PC-3 (cell line): ENCODE measurements around the gene GALNT15. TPM values are rescaled to one million over a fixed set of nuclear protein-coding genes. Genes with fewer than 3 reads are reported as not detected.

Experiments used
- ATAC-seq: fragments of 200-7000 bp; cut with Tn5 transposase; 2 replicates; pipeline ENCODE4 v1.9.1; 2020; ENCODE audit warnings: mild to moderate bottlenecking, moderate library complexity
- BruUV-seq: library from RNA; stranded (reverse); fragments of 400-500 nt; replicated peaks from 2 replicates; lab custom pipeline; 2021; lab: Mats Ljungman, UMichigan
- CTCF ChIA-PET: fragments of 300-600 bp; sonication (Branson Sonifier 250); formaldehyde crosslinking; loops from one replicate; lab custom pipeline; 2022; ENCODE audit warnings: antibody characterized with exemption; lab: Charles Lee
- POLR2A ChIA-PET: fragments of 300-600 bp; sonication (Branson Sonifier 250); formaldehyde crosslinking; loops from one replicate; lab custom pipeline; 2022; ENCODE audit warnings: antibody characterized with exemption; ENCODE audit not compliant: unreplicated experiment; lab: Charles Lee
- DNase-seq: peaks from one replicate; pipeline ENCODE4 v3.0.0-alpha.2; 2015
- H2AFZ ChIP-seq: fragments of 300-600 bp; sonication (generic); 2 replicates; pipeline ENCODE4 v1.6.0; 2016; ENCODE audit warnings: antibody characterized with exemption, low read length
- H3F3A ChIP-seq: fragments of 300-600 bp; sonication (generic); one replicate; pipeline ENCODE4 v1.6.0; 2017; ENCODE audit warnings: antibody characterized with exemption, low read length, control low read depth, mild to moderate bottlenecking; ENCODE audit not compliant: unreplicated experiment
- H3K27ac ChIP-seq: fragments of 300-600 bp; sonication (generic); 2 replicates; pipeline ENCODE4 v1.5.1; 2016; ENCODE audit warnings: mild to moderate bottlenecking, low read length
- H3K27me3 ChIP-seq: fragments of 300-600 bp; sonication (generic); 2 replicates; pipeline ENCODE4 v1.6.1; 2016; ENCODE audit warnings: low read length, mixed read lengths
- H3K36me3 ChIP-seq: fragments of 300-600 bp; sonication (generic); 2 replicates; pipeline ENCODE4 v1.6.1; 2016; ENCODE audit warnings: low read depth, mixed run types, low read length, mixed read lengths
- H3K4me1 ChIP-seq: fragments of 300-600 bp; sonication (generic); 2 replicates; pipeline ENCODE4 v1.5.1; 2016; ENCODE audit warnings: low read length; ENCODE audit not compliant: insufficient read depth
- H3K4me2 ChIP-seq: fragments of 300-600 bp; sonication (generic); 2 replicates; pipeline ENCODE4 v1.6.0; 2016; ENCODE audit warnings: low read length
- H3K4me3 ChIP-seq: fragments of 300-600 bp; sonication (generic); 2 replicates; pipeline ENCODE4 v1.5.1; 2016; ENCODE audit warnings: mild to moderate bottlenecking, low read length, mixed read lengths
- H3K79me2 ChIP-seq: fragments of 300-600 bp; sonication (generic); 2 replicates; pipeline ENCODE4 v1.6.1; 2017; ENCODE audit warnings: low read length, mixed read lengths
- H3K9ac ChIP-seq: fragments of 300-600 bp; sonication (generic); 2 replicates; pipeline ENCODE4 v1.6.0; 2016; ENCODE audit warnings: mild to moderate bottlenecking, low read length
- H3K9me2 ChIP-seq: fragments of 300-600 bp; sonication (generic); replicated peaks from 2 replicates; pipeline ENCODE4 v1.6.1; 2016; ENCODE audit warnings: mixed run types, low read length, mixed read lengths
- H3K9me3 ChIP-seq: fragments of 300-600 bp; sonication (generic); 2 replicates; pipeline ENCODE4 v1.6.1; 2016; ENCODE audit warnings: low read length, mixed read lengths
- H4K20me1 ChIP-seq: fragments of 300-600 bp; sonication (generic); 2 replicates; pipeline ENCODE4 v1.6.1; 2016; ENCODE audit warnings: low read length, mixed read lengths
- CTCF ChIP-seq: fragments of 300-600 bp; sonication (generic); conservative IDR thresholded peaks from 2 replicates; pipeline ENCODE4 v1.5.1; 2017; ENCODE audit warnings: antibody characterized with exemption, low read depth, mild to moderate bottlenecking, low read length
- EZH2 ChIP-seq: fragments of 300-600 bp; sonication (generic); IDR thresholded peaks from one replicate; pipeline ENCODE4 v1.6.1; 2017; ENCODE audit warnings: antibody characterized with exemption, mild to moderate bottlenecking, low read length; ENCODE audit not compliant: unreplicated experiment
- EZH2phosphoT487 ChIP-seq: fragments of 300-600 bp; sonication (generic); IDR thresholded peaks from 2 replicates; pipeline ENCODE4 v1.6.1; 2018; ENCODE audit warnings: mild to moderate bottlenecking, antibody characterized with exemption, low read length, borderline replicate concordance
- intact Hi-C: fragments of 100-400 bp; cut with micrococcal nuclease; formaldehyde crosslinking; loops from 2 replicates; pipeline ENCODE4 v1.9.0; 2023
- total RNA-seq: library from RNA; depleted of rRNA; stranded (reverse); fragments of >200 nt; gene quantifications from 2 replicates; pipeline ENCODE4 v1.2.3, GENCODE V29; 2014

Gene GALNT15
- total RNA-seq, 1 experiment from 2014 or later = not detected

GRCh38 chr3:16132928-16133327 is 41.6 kb upstream of the GALNT15 start:
- Histone ChIP-seq H3K4me1 (no peaks in the 10 kb centered on the region), H3K27ac (no peak overlapping the region), H3K27me3 (no peaks in the 10 kb centered on the region), H3K4me3 (no peak overlapping the region), H3F3A (no peaks in the 10 kb centered on the region), H3K36me3 (no peaks in the 10 kb centered on the region), H3K9me2 (no peaks in the 10 kb centered on the region), H3K79me2 (no peaks in the 10 kb centered on the region), H3K9me3 (no peaks in the 10 kb centered on the region), H3K4me2 (no peak overlapping the region), H2AFZ (no peak overlapping the region), H4K20me1 (no peaks in the 10 kb centered on the region), H3K9ac (no peak overlapping the region)
- no peak for DNase-seq
- CTCF ChIA-PET = no interaction called here
- BruUV-seq = no TSS peak
- POLR2A ChIA-PET = interaction anchor here (0.6 kb wide), 1 partner anchor 868 kb away, joined by 3 read pairs; no protein-coding TSS in a partner anchor
- no peak for TF ChIP-seq CTCF
- TF ChIP-seq EZH2phosphoT487 = no peak
- TF ChIP-seq EZH2 = no peak
- intact Hi-C loops = no loop called here
- no peak for ATAC-seq

DNA sequence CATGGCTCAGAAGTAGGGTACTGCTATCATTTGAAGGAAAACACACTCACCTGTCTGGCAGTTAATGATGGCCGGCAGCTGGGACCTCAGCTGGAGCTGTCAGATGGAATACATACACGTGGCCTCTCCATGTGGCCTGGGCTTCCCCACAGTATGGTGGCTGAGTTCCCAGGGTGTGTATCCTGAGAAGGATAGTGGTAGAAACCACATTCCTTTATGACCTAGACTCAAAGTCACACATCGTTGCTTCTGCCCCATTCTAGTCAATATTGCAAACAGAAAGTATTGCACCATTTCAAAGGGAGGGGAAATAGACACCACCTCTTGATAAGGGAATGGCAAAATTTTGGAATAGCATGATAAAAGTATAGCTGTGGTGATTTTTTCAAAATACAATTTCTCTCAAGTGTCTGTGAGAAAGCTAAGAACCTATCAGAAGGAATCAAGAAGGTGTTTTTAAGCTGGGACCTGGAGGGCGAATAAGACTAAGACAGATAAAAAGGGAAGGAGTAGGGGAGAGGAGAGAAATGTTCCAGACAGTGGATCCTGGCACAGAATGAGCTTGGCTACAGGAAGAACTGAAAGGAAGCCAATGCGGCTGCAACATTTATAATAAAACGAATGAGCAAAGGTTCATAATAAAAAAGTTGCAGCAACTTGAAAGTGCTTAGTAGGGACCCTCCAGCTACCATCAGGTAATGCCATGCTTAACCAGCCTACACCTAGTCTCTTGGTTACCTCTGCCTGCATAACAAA is 40.1 kb upstream of the GALNT15 start:
- no peaks in the 10 kb centered on the region for H3K4me1 ChIP-seq

More for the DNA sequence above, 40.1 kb upstream of the GALNT15 start:
- Histone ChIP-seq H3K9ac (no peak overlapping the region), H4K20me1 (no peaks in the 10 kb centered on the region), H3K27ac (no peak overlapping the region), H3K27me3 (no peaks in the 10 kb centered on the region), H3K79me2 (no peaks in the 10 kb centered on the region), H3K9me3 (no peaks in the 10 kb centered on the region), H3K36me3 (no peaks in the 10 kb centered on the region), H3K9me2 (no peaks in the 10 kb centered on the region), H2AFZ (no peak overlapping the region), H3K4me3 (no peak overlapping the region), H3K4me2 (no peak overlapping the region), H3F3A (no peaks in the 10 kb centered on the region)
- ChIA-PET CTCF (no interaction called here), POLR2A (no interaction called here)
- no TSS peak for BruUV-seq
- ATAC-seq = no peak
- DNase-seq = no peak
- intact Hi-C loops = no loop called here
- no peak for TF ChIP-seq EZH2phosphoT487
- no peak for TF ChIP-seq EZH2
- no peak for TF ChIP-seq CTCF
